HepG2 (cell line): Measurements from ENCODE around the gene NUP85. TPM values are rescaled to one million over a fixed set of nuclear protein-coding genes. Genes with fewer than 3 reads are reported as not detected.

ENCODE experiments used
- BRD4 ChIP-seq: sonication (generic); formaldehyde crosslinking; IDR thresholded peaks from 2 replicates; pipeline ENCODE4 v1.4.0; 2020; ENCODE audit warnings: missing genetic modification reagents
- CBX5 ChIP-seq: sonication (generic); formaldehyde crosslinking; IDR thresholded peaks from 2 replicates; pipeline ENCODE4 v1.4.0; 2020; ENCODE audit warnings: missing genetic modification reagents, borderline replicate concordance
- CENPT ChIP-seq: sonication (generic); formaldehyde crosslinking; IDR thresholded peaks from 2 replicates; pipeline ENCODE4 v1.8.0; 2022; ENCODE audit warnings: low read depth, mild to moderate bottlenecking, moderate library complexity, missing genetic modification reagents
- CHD4 ChIP-seq: fragments of 200-600 bp; sonication (generic); IDR thresholded peaks from 2 replicates; pipeline ENCODE4 v1.7.0; 2017; ENCODE audit warnings: mild to moderate bottlenecking, low read length, borderline replicate concordance
- DMAP1 ChIP-seq: IDR thresholded peaks from 2 replicates; pipeline ENCODE4 v1.6.1; 2016
- FLYWCH1 ChIP-seq: sonication (generic); formaldehyde crosslinking; IDR thresholded peaks from 2 replicates; pipeline ENCODE4 v1.8.1; 2023; ENCODE audit warnings: mild to moderate bottlenecking, missing genetic modification reagents
- HNRNPLL ChIP-seq: fragments of 200-400 bp; formaldehyde crosslinking; IDR thresholded peaks from 2 replicates; pipeline ENCODE4 v1.6.1; 2017; ENCODE audit warnings: mild to moderate bottlenecking, low read depth, low read length; ENCODE audit not compliant: poor library complexity, severe bottlenecking
- KDM2A ChIP-seq: sonication (generic); formaldehyde crosslinking; IDR thresholded peaks from 2 replicates; pipeline ENCODE4 v1.4.0; 2020; ENCODE audit warnings: low read depth, missing genetic modification reagents, borderline replicate concordance
- NFE2 ChIP-seq: sonication (generic); formaldehyde crosslinking; IDR thresholded peaks from 2 replicates; pipeline ENCODE4 v1.4.0; 2020; ENCODE audit warnings: missing genetic modification reagents
- PAX8 ChIP-seq: sonication (generic); formaldehyde crosslinking; IDR thresholded peaks from 2 replicates; pipeline ENCODE4 v1.8.0; 2022; ENCODE audit warnings: mild to moderate bottlenecking, missing genetic modification reagents, borderline replicate concordance
- POGZ ChIP-seq: sonication (generic); formaldehyde crosslinking; IDR thresholded peaks from 2 replicates; pipeline ENCODE4 v1.4.0; 2020; ENCODE audit warnings: mild to moderate bottlenecking, missing genetic modification reagents
- SMARCE1 ChIP-seq: fragments of 450-650 bp; IDR thresholded peaks from 2 replicates; pipeline ENCODE4 v1.6.1; 2017; ENCODE audit warnings: borderline replicate concordance
- TAF15 ChIP-seq: fragments of 200-400 bp; formaldehyde crosslinking; IDR thresholded peaks from one replicate; pipeline ENCODE4 v1.6.1; 2018; ENCODE audit warnings: mild to moderate bottlenecking, low read depth, low read length; ENCODE audit not compliant: poor library complexity, severe bottlenecking
- ZBTB8A ChIP-seq: sonication (generic); formaldehyde crosslinking; IDR thresholded peaks from 2 replicates; pipeline ENCODE4 v1.4.0; 2020; ENCODE audit warnings: mild to moderate bottlenecking, low read depth, missing genetic modification reagents, borderline replicate concordance
- ZFYVE20 ChIP-seq: sonication (generic); formaldehyde crosslinking; IDR thresholded peaks from 2 replicates; pipeline ENCODE4 v1.8.0; 2023; ENCODE audit warnings: low read depth, mild to moderate bottlenecking, moderate library complexity, missing genetic modification reagents, borderline replicate concordance
- ZNF224 ChIP-seq: sonication (generic); formaldehyde crosslinking; IDR thresholded peaks from 2 replicates; pipeline ENCODE4 v1.5.0; 2020; ENCODE audit warnings: mild to moderate bottlenecking, missing genetic modification reagents
- ZNF234 ChIP-seq: sonication (generic); formaldehyde crosslinking; conservative IDR thresholded peaks from 2 replicates; pipeline ENCODE4 v1.5.1; 2020; ENCODE audit warnings: mild to moderate bottlenecking, missing genetic modification reagents
- ZNF263 ChIP-seq: sonication (generic); formaldehyde crosslinking; IDR thresholded peaks from 2 replicates; pipeline ENCODE4 v1.4.0; 2020; ENCODE audit warnings: missing genetic modification reagents
- ZNF296 ChIP-seq: sonication (generic); formaldehyde crosslinking; conservative IDR thresholded peaks from 2 replicates; pipeline ENCODE4 v1.5.0; 2020; ENCODE audit warnings: mild to moderate bottlenecking, missing genetic modification reagents
- ZNF30 ChIP-seq: sonication (generic); formaldehyde crosslinking; IDR thresholded peaks from 2 replicates; pipeline ENCODE4 v1.5.0; 2020; ENCODE audit warnings: mild to moderate bottlenecking, missing genetic modification reagents
- ZNF367 ChIP-seq: sonication (generic); formaldehyde crosslinking; IDR thresholded peaks from 2 replicates; pipeline ENCODE4 v1.4.0; 2020; ENCODE audit warnings: missing genetic modification reagents, borderline replicate concordance
- ZNF460 ChIP-seq: sonication (generic); formaldehyde crosslinking; IDR thresholded peaks from 2 replicates; pipeline ENCODE4 v1.5.1; 2020; ENCODE audit warnings: missing genetic modification reagents, mild to moderate bottlenecking, borderline replicate concordance
- ZNF552 ChIP-seq: sonication (generic); formaldehyde crosslinking; IDR thresholded peaks from 2 replicates; pipeline ENCODE4 v1.9.0; 2022; ENCODE audit warnings: missing genetic modification reagents, mild to moderate bottlenecking, borderline replicate concordance
- polyA plus RNA-seq, 8 experiments: library from polyadenylated mRNA; depleted of rRNA in 3 of 8; stranded (reverse) in 7 of 8; unstranded in 1 of 8; fragments of >200 nt; fragmentation: Illumina TruSeq in 4 of 8; extraction: Trizol in 4 of 8; gene quantifications; 2 replicates each; pipeline versions ENCODE4 v1.2.1 to v1.2.3, GENCODE V29; 2011 to 2016; ENCODE audit warnings: low read depth in 4 of 8, missing spikeins in 1 of 8, mixed read lengths in 1 of 8; ENCODE audit not compliant: insufficient read depth in 1 of 8
- total RNA-seq, 5 experiments: library from RNA; depleted of rRNA; stranded (reverse); fragments of >200 nt; fragmentation: Illumina TruSeq; extraction: Trizol; gene quantifications; 2 replicates each; pipeline ENCODE4 v1.2.3, GENCODE V29; 2016; ENCODE audit warnings: low read depth in 1 of 5
- TF ChIP-seq, protein P1 (sequence below): sonication (generic); formaldehyde crosslinking; conservative IDR thresholded peaks from 2 replicates; pipeline ENCODE4 v1.5.0; 2020; ENCODE audit warnings: missing genetic modification reagents

NUP85 gene
- total and polyA plus RNA-seq, 2 of the 13 experiments (the other 11 are each of a cell fraction or from before 2014, with no cell fraction given), result 89.1 to 124 TPM

DNA sequence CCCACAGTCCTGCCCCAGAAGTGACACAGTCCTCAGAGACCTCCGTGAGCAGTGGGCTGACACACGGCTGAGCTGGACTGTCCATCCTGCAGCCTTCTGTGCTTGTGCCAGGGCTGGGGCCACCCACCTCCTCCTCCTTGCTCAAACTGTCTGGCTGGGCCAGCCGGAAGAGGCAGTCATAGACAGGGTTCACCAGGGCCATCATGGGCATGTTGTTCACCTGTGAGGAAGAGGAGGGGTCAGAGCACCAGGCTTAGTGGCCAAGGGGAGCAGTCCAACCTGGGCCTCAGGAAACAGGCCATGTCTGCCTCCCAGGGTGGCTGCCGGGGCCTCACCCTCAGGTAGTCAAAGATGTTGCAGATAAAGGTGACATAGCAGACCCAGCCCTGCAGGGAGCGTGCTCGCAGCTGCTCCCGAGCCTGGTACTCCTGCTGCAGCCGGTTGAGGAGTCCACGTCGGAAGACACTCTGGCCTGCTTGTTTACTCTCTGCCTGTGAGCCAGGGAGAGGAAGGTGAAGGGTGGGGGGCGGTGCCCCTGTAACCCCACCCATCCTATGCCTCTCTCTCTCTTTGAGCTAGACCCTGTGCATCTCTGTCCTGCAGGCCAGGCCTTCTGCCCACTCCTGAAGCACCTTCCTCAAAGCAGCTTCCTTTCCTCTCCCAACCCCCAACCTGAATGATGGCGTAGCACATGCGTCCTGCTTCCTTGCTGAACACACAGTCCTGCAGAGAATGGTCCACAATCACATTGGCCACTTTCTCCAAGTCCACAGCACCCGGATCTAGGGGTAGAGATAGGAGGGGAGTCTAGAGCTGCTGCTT, 62.1 kb downstream of the NUP85 start (continued):
- TF ChIP-seq ZNF460, result no peak
- TF ChIP-seq ZNF296 (CRISPR knock-in tag), result no peak
- no peak for TF ChIP-seq TAF15
- TF ChIP-seq DMAP1 (CRISPR knock-in tag), result peak; percentile 70
- no peak for TF ChIP-seq ZNF224 (CRISPR knock-in tag)
- TF ChIP-seq FLYWCH1 (CRISPR knock-in tag), result no peak
- peak; percentile 43; the same call in 1 of the 2 replicates for TF ChIP-seq ZNF263 (CRISPR knock-in tag)
- no peak for TF ChIP-seq CENPT (CRISPR knock-in tag)
- no peak for TF ChIP-seq ZNF367
- no peak for TF ChIP-seq SMARCE1
- no peak for TF ChIP-seq ZBTB8A (CRISPR knock-in tag)
- TF ChIP-seq CHD4, result no peak
- TF ChIP-seq, protein P1, sequence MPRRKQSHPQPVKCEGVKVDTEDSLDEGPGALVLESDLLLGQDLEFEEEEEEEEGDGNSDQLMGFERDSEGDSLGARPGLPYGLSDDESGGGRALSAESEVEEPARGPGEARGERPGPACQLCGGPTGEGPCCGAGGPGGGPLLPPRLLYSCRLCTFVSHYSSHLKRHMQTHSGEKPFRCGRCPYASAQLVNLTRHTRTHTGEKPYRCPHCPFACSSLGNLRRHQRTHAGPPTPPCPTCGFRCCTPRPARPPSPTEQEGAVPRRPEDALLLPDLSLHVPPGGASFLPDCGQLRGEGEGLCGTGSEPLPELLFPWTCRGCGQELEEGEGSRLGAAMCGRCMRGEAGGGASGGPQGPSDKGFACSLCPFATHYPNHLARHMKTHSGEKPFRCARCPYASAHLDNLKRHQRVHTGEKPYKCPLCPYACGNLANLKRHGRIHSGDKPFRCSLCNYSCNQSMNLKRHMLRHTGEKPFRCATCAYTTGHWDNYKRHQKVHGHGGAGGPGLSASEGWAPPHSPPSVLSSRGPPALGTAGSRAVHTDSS (CRISPR knock-in tag), result no peak
- TF ChIP-seq HNRNPLL, result no peak
- peak; percentile 95 for TF ChIP-seq KDM2A (CRISPR knock-in tag)
- 0 out of 2 replicates have a peak, but pooled peaks have one; percentile 25 for TF ChIP-seq ZNF552 (CRISPR knock-in tag)
- TF ChIP-seq PAX8 (CRISPR knock-in tag), result 0 out of 2 replicates have a peak, but pooled peaks have one; percentile 47
- TF ChIP-seq ZNF234 (CRISPR knock-in tag), result no peak
- TF ChIP-seq CBX5, result peak; percentile 18; the same call in 1 of the 2 replicates
- TF ChIP-seq ZNF30, result no peak
- no peak for TF ChIP-seq NFE2 (CRISPR knock-in tag)
- TF ChIP-seq ZFYVE20 (CRISPR knock-in tag), result no peak
- peak; percentile 76; the same call in 1 of the 2 replicates for TF ChIP-seq POGZ (CRISPR knock-in tag)
- no peak for TF ChIP-seq BRD4 (CRISPR knock-in tag)
